ENCODE results near the gene SPHK1. TPM values are rescaled to one million over a fixed set of nuclear protein-coding genes. Genes with fewer than 3 reads are reported as not detected.

The SPHK1 gene
- total RNA-seq, 2 experiments from 2014 or later, result 15.7 to 17.7 TPM

- peak overlapping the region; percentile 21 for H3K4me3 Mint-ChIP-seq
- no peak for TF ChIP-seq CTCF (IDR thresholded peaks at IDR 0.05)
- ATAC-seq (no peak), DNase-seq (no peak)
- ChIA-PET POLR2A (interaction anchor here (0.7 to 3.4 kb wide), 2 partner anchors 33 to 318 kb away, joined by 3 to 42 read pairs; partner anchors contain the start of gene SPHK1), CTCF (interaction anchor here (0.7 to 7.1 kb wide), 9 partner anchors 31 to 352 kb away, joined by 3 to 73 read pairs (median 3); partner anchors contain the start of gene SPHK1)
- peaks cover 7% of the 10 kb centered on the region for H3K36me3 Mint-ChIP-seq (ENCODE audit: low read depth)
- intact Hi-C loops (cut with micrococcal nuclease), result no loop called here
- H3K9me3 Mint-ChIP-seq, result no peaks in the 10 kb centered on the region
- H3K27ac Mint-ChIP-seq, result no peak overlapping the region
- no peaks in the 10 kb centered on the region for H3K27me3 Mint-ChIP-seq
- H3K4me1 Mint-ChIP-seq (ENCODE audit: low read depth), result peaks cover 16% of the 10 kb centered on the region
Observed at GRCh38 chr17:76351526-76352071, 32.8 kb upstream of the SPHK1 start.

GRCh38 chr17:76353004-76353598, 31.3 kb upstream of the SPHK1 start:
- Mint-ChIP-seq H3K9me3 (no peaks in the 10 kb centered on the region), H3K27ac (peak overlapping the region; percentile 98), H3K27me3 (no peaks in the 10 kb centered on the region), H3K36me3 (ENCODE audit: low read depth) (no peaks in the 10 kb centered on the region), H3K4me1 (ENCODE audit: low read depth) (peaks cover 16% of the 10 kb centered on the region), H3K4me3 (peak overlapping the region; percentile 83)
- intact Hi-C loops (cut with micrococcal nuclease), result no loop called here
- ATAC-seq, result peak; percentile 5
- POLR2A ChIA-PET, result interaction anchor here (0.6 to 3.4 kb wide), 19 partner anchors 15 to 339 kb away, joined by 3 to 42 read pairs (median 3); partner anchors contain the start of genes RHBDF2 and SPHK1
- CTCF ChIA-PET, result interaction anchor here (0.8 to 7.1 kb wide), 11 partner anchors 9 to 271 kb away, joined by 3 to 73 read pairs (median 3); partner anchors contain the start of gene SPHK1
- peak; percentile 28 for DNase-seq
- TF ChIP-seq CTCF (IDR thresholded peaks at IDR 0.05), result no peak

- ChIA-PET CTCF (interaction anchor here (1.1 to 7.1 kb wide), 8 partner anchors 11 to 204 kb away, joined by 3 to 73 read pairs (median 4); partner anchors contain the start of gene SPHK1), POLR2A (interaction anchor here (0.7 to 3.4 kb wide), 19 partner anchors 16 to 340 kb away, joined by 3 to 42 read pairs (median 3); partner anchors contain the start of genes EXOC7, RHBDF2 and SPHK1)
- H3K4me1 Mint-ChIP-seq (ENCODE audit: low read depth), result peaks cover 16% of the 10 kb centered on the region
- H3K4me3 Mint-ChIP-seq, result peak within 1 kb of the TSS; percentile 83
- H3K27ac Mint-ChIP-seq, result peak within 1 kb of the TSS; percentile 98
- H3K36me3 Mint-ChIP-seq (ENCODE audit: low read depth), result no peaks in the 10 kb centered on the region
- intact Hi-C loops (cut with micrococcal nuclease), result no loop called here
- TF ChIP-seq CTCF (IDR thresholded peaks at IDR 0.05), result peak; percentile 37
- no peaks in the 10 kb centered on the region for H3K9me3 Mint-ChIP-seq
- ATAC-seq (peak; percentile 96), DNase-seq (peak; percentile 88)
- H3K27me3 Mint-ChIP-seq, result no peaks in the 10 kb centered on the region
Observed at GRCh38 chr17:76353599-76354316, 30.7 kb upstream of the SPHK1 start, which contains the start of gene PRPSAP1. Gene PRPSAP1 (minus strand): TSS chr17:76353916. CDS start chr17:76353703, 213 bp downstream.

GRCh38 chr17:76354317-76354729, 30.1 kb upstream of the SPHK1 start:
- POLR2A ChIA-PET, result interaction anchor here (0.7 to 3.4 kb wide), 12 partner anchors 17 to 340 kb away, joined by 3 to 42 read pairs (median 4); partner anchors contain the start of genes EXOC7, RHBDF2 and SPHK1
- CTCF ChIA-PET, result interaction anchor here (1.1 to 7.1 kb wide), 6 partner anchors 10 to 91 kb away, joined by 3 to 73 read pairs (median 4); partner anchors contain the start of gene SPHK1
- peaks cover 16% of the 10 kb centered on the region for H3K4me1 Mint-ChIP-seq (ENCODE audit: low read depth)
- no peak for DNase-seq
- H3K27ac Mint-ChIP-seq, result peak overlapping the region; percentile 98
- no peak for TF ChIP-seq CTCF (IDR thresholded peaks at IDR 0.05)
- H3K4me3 Mint-ChIP-seq, result peak overlapping the region; percentile 83
- H3K36me3 Mint-ChIP-seq (ENCODE audit: low read depth), result no peaks in the 10 kb centered on the region
- H3K9me3 Mint-ChIP-seq, result no peaks in the 10 kb centered on the region
- intact Hi-C loops (cut with micrococcal nuclease), result no loop called here
- H3K27me3 Mint-ChIP-seq, result no peaks in the 10 kb centered on the region
- no peak for ATAC-seq
